Suppressor macrophage (primary cell): Measurements from ENCODE around the gene EZH1.

Experiments
- DNase-seq, 4 experiments: peaks; one replicate each; pipeline ENCODE4 v3.0.0-alpha.2; 2020 to 2022

The EZH1 gene

DNA sequence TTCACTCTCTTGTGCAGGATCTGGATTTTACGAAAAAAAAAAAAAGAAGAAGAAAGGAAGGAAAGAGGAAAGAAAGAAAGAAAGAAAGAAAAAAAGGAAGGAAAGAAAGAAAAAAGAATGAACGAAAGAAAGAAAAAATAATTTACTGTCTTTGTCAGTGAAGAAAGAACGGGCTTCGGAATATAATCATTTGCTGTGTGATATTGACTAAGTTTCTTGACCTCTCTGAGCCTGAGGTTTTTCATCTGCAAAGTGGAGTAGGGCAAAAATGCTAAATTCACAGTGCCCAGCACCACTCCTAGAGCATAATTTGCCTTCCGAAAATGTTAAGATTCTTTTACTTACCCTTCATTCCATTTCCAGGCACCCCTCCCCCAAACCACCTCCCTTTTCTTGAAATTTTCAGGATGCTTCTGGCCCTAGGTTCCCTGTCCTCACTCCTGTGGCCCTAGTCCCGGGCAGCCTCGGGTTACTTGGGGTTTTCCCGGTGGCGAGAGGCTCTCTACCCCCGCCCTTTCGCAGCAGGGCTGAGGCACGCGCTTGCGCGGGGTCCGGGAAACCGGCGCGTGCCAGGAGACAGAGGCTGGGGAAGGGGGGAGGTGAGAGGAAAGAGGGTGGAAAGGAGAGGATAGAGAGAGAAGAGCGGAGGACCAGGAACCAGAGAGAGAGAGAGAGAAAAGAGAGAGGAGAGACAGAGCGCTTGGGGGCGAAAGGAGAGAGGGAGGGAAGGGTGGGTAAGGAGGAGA is 62.7 kb downstream of the EZH1 start, which contains the start of gene CNTNAP1:
Gene CNTNAP1 (plus strand): TSS at position 556 of the 746 bp plus-strand sequence. CDS start 299 bp downstream, outside the sequence.
- peak; percentile 31 to 76 (median 57) for DNase-seq

DNA sequence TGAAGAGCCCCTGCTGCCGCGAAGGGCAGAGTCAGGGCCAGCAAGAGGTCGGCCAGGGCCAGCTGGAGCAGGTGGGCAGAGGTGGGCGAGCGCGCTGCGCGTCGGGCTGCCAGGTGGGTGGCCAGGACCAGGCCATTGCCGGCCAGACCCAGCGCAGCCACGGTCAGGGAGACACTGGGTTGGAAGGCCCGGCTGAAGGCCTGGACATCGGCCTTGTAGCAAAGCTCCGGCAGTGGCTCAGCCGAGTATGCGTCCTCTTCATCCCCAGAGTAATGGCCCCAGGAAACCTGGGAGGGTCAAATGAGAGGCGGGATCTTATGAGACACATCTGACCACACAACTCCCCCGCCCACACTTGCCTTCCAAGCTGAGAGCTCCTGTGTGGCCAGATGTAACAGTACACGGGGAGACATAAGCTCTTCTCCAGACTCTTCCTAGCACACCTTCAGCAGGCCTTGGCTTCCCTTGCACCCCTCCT is 64.5 kb downstream of the EZH1 start:
- no peak for DNase-seq

DNA sequence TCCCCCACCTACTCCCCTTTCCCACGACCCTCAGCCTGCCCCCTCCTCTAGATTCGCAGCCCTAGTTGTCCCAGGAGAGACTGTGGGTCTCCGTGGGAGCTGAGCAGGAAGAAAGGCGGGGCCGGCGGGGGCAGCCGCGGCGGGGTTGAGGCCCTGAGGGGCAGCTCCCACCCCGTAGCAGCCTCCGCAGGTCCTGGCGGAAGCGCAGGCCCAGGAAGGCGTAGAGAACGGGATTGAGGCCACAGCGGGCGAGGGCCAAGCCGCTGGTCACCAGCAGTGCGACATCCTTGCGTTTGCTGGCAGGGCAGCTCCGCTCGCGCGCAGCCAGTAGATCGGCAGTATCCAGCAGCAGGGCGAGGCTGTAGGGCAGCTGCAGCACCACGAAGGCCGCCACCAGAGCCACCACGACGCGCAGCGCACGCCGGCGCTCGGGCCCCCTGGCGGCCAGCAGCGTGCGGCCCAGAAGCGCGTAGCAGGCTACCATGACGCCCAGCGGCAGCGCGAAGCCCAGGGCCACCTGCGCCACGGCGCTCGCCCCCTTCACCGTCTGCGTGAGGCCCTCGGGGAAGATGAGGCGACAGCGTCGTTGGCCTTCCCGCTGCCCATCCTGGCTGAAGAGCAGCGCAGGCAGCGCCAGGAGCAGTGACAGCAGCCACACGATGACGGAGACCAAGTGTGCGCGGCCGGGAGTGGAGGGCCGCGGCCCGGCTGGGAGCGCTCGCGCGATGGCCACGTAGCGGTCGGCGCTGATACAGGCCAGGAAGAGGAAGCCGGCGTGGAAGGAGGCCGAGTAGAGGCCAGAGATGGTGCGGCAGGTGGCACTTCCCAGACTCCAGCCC is 65.1 kb downstream of the EZH1 start:
- DNase-seq: peak; percentile 81 to 94 (median 88)

DNA sequence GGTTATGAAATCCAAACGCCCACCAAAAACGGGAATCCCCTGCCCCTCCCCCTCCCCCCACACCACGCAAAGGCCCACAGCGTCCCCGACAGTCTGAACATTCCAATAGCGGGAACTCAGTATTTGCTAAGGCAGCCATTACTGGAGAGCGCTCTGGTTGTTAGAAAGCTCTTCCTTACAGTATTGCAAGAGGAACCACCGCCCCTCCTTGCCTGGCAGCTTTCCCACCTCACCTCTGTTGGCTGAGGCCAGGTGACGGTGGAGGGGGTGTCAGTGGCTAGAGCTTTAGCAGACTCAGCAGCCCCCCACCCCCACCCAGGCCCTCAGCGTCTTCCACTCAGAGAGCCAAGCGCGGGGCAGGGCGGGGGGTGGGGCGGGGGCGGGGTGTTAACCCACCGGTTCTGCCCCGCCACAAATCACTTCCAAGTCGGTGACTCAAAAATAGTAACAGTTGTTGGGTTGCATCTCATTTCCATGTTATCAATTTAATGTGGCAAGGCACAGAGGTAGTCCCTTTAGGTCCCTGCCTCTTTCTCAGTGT is 65.8 kb downstream of the EZH1 start:
- peak; percentile 46 to 66 (median 61) for DNase-seq

DNA sequence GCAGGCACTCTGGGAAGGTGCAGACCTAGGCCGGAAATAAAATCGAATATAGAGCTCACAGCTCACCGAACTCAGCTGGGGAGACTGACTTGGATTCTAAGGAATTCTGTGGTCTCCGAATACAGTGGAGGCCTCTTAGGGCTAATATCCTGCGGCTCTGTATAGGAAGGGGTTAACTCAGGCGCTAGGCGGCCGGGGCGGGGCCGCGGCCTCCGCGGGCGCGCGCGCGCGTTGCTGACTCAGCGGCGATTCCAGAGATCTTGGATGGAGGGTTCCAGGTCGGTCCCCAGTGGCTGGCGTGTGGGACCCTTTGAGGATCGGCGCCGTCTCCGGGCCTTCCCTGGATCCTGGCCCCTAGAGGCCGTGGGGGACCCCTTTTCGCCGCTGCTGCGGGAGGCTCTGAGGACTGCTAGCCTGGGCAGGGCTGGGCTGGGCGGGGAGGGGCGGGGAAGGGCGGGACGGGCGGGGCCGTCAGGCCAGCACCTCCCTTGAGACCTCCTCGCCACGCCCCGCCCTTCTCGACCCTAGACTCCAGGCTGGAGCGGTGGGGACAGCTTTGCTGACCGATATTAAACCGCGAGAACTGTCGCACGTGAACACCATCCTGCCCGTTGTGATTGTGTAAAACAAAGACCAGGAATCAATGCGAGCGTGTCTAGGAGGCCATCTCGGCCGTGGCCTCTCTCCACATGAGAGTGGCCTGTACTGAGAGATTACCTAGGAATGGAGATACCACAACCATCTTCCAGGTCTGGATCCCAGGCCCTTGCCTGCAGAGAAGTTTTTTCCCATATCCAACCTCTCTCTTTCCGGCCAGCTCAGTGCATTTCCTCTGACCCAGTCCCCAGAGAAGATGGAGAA is 66.7 kb downstream of the EZH1 start:
- DNase-seq: peak; percentile 87 to 93 (median 91)

DNA sequence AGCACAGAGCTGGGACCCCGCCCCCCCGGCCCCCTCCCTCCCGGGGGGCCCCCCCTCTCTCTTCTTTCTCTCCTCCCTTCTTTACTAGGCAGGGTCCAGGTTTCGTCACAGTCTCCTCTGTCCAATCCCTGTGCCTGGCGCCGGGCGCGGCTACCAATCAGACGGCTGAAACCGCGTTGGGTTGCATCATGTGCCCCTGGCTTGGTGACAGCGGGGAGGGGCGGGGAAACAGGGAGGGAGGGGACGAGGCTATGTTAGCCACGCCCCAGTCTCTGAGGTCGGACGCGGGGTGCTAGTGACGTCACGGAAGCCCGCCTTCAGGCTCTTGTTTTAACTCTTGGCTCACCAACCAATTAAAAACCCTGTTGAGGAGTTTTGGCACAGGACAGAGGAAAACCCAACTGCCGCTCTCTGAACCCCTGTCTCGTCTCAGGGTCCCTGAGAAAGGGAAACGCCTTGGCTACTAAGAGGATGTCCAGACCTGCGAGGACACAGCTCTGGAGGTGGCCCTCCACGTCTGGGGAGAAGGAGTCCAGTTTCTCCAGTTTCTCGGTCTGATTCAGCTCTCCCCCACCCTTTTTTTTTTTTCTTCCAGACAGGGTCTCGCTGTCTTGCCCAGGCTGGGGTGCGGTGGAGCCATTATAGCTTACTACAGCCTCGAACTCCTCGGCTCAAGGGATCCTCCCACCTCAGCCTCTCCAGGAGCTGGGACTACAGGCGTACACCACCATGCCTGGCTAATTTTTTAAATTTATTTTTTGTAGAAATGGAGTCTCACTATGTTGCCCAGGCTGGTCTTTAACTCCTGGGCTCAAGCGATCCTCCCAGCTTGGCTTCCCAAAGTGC is 67.6 kb downstream of the EZH1 start:
- DNase-seq: peak; percentile 99 to 100 (median 100)

DNA sequence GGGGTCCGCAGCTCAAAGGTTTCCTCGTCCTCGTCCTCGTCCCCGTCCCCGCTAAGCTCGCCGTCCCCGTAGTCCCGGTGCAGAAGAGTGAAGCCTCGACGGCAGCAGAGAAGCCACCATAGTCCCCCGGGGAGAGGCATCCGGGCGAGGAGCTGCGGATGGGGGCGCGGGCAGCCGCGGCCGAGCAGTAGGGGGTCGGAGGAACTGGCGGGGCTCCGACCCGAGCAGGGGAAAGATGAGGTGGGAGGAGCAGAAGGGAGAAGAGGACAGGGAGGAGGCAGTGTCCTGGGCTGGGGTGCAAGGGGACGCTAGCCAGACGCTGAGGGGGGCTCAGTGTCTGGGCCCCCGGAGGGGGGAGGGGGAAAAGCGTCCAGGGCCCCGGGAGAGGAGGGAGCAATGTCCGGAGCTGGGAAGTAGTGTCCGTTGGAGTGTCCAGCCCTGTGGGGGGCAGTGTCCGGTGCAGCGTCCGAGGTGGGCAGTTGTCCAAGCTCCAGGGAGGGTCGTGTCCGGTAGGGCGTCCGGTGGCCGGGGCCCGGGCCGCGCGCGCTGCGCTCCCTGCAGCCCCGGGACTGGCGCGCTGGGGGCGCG is 68.3 kb downstream of the EZH1 start, which contains the start of gene PLEKHH3:
Gene PLEKHH3 (minus strand): TSS at position 571 of the 588 bp plus-strand sequence. CDS start 431 bp downstream, at position 140.
- DNase-seq: peak in 1 of 4 experiments; percentile 43

DNA sequence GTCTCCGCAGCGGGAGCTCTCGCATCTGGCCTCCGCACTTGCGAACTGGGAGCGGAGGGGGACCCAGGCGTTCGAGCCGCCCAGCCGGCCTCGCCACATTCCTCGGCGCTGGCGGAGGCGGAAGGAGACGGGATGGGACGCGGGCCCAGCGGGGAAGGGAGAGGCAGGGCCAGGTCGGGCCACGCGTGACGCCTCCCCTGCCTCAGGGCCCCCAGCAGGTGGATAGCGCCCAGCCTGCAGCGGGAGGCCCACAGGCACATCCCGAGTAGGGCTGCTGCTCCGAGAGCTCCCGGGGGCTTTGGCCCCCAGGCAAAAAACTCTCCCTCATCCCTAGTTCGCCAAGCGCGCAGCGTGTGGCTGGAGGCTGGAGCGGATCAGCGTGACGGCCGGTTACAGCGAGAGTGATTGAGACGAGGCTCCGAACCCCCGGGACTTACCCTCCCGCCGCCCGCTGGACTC is 68.8 kb downstream of the EZH1 start:
- peak in 3 of 4 experiments; percentile 20 to 52 (median 34) for DNase-seq

DNA sequence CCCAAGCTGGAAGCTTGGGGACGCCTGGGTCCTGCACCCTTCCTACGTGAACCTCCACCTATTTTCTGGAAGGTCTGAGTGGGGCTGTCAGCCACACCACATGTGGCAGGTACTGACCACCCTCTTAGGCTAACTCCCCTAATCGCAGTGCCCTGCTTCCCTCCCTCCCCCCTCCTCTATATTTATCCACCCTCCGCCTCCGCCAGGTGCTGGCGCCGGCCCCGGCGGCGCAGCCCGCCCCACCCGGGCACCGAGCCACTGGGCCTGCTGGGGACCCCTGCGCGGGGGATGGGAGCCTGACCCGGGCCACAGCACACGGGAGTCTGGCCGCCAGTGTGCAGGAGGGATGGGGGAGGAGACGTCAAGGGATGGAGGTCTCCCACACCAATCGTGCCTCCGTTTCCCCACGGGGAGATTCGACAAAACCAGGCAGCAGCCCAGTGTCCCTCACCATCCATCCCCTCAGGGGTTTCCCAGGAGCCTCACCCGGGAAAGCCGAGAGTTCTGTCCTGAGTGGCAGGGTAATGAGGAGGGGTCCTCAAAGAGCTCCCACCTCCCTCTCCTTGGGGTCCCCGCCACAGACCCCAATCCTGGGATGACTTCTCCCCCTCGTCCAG is 69.4 kb downstream of the EZH1 start:
- no peak for DNase-seq

DNA sequence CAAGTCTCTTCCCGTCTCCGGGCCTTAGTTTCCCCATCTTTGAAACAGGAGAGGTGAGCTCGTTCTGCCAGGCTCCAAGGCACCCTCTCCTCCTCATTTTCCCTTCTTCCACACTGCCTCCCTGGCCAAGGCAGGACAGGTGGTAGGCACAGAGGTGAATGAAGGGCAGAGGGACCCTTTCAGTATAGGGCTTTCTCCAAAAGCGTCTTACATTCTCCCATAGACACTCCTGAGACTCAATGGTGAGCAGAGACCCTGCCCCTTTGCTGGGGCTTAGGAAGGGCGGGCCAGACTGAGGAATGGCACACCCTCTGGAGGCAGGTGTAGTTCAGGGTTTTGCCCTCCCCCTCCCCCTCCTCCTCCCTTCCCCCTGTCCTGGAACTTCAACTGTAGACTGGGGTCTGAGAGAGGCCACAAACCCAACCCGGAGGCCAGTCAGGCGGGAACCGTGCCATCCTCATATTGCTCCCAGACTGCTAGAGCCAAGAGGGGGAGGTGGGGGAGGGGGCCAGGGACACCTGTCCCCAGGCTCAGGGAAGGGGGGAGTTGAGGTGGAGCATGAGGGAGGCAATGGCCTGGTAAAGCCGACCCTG is 70.0 kb downstream of the EZH1 start:
- no peak for DNase-seq

DNA sequence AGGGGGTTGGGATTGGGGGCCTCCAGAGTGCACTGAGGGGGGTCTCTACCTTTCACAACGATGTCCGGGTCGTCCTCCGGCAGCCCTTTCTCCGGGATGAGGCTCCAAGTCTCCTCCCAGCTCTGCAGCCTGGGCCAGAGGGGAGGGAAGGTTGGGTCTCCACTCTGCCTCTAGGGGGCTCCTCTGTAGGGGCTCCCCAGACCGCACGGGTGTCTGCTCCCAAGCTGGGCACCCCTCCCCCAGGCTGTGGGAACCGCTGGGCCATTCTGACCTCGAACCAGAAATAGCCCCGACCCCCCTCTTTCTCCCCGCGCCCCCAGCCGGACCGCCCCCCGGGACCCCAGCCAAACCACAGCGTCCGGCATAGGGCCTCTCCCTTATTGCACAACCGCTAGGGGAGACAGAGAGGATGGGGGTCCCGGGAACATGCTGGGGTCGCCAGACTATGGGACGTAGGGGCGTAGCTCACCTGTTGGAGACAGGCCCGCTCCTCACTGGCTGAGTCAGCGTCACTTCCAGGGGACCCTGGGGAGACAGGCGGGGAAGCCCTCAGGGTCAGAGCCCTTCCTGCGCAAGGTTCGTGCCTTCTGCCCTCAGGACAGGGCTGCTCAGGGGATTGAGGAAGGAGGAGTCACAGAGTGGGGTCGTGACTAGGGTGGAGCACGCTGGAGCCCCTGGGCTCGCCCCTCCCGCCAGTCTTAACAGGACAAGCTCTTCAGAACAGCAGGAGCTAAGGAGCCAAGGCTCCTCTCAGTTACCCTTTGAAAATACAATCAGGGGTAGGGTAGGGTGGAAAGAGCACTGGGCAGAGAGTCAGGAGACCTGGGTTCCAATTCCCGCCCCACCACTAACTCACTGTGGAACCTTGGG is 70.7 kb downstream of the EZH1 start:
- peak in 3 of 4 experiments; percentile 37 to 58 (median 43) for DNase-seq

DNA sequence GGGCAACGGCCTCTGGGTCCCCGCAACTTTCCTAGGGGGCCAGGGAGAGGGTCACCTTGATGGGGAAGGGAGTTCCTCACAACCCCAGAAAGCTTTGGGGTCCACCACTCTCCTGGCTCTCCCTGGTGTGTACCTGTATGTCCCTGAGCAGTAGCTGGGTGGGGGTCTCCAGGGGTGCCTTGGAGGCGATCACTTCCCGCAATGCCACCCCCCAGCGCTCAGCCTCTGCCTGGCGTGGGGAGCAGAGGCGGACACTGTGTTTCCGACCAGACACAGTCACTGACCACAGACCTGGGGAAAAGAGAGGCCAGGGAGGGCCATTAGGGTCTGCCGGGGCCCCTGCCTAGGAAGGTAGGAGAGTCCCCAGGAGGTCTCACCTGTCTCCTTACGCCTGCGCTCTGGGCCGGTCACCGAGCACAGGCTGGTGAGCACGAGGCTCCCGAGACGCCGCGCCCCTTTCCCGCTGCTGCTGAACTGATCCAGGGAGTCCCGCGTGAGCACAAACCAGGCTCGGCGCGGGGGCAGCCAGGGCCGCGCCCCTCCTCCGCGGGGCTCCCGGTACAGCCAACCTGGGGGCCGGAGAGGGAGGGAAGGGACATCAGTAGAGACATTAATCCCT is 71.5 kb downstream of the EZH1 start:
- no peak for DNase-seq

DNA sequence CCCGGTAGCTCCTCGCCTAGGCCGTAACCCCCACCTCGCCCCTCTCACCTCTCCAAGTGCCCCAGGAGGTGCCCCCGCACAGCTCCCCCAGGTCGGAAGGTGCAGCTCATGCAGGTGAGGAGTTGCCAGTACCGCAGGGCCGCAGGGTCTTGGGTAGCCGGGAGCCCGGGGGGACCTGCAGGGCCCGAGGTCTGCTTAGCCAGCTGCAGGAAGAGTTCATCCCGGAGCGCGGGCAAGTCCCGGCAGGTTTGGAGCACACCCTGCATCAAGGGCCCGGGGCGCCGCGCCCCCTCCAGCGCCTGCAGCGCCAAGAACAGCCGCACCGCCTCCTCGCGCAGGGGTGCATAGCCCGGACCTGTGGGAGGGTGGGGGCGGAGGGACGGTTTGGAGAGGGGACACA is 72.8 kb downstream of the EZH1 start:
- no peak for DNase-seq

DNA sequence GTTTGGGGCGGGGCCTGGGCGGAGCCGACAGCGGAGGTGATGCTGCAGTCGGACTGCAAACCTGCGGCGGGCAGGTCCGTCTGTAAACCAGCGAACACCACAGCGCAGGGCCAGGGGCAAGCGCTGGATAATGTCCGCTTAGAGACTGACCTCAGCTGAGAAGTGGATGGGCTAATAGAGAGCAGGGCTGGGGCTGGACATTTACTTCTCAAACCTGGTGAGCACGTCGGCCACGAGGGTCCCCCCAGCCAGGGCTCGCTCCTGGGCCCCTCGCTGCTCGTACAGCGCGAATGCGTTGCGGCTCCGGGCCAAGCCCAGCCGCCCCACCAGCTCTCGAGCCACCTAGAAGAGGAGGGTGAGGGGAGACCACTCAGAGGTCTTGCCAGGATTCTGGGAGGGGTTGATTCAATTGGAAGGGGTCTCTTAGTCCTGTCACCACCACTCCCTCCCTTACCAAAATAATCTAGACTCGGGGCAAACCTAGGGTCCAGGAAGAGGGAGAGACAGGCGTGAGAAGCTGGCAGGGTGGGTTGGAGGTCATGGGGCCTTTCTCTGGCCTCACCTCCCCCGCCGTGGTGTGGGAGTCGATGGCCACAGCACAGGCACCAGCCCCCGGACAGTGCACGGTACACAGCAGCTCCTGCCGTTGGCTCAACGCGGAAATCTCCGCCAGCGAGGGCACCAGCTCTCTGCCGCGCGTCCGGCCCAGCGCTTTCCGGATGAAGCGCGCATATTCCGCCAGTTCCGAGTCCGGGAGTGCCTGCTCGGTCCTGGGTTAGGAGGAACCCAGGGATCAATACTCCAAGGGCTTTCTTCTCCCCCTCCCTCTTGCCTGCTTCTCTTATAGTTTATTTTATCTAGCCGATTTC is 73.8 kb downstream of the EZH1 start:
- peak in 2 of 4 experiments; percentile 23 to 38 for DNase-seq

DNA sequence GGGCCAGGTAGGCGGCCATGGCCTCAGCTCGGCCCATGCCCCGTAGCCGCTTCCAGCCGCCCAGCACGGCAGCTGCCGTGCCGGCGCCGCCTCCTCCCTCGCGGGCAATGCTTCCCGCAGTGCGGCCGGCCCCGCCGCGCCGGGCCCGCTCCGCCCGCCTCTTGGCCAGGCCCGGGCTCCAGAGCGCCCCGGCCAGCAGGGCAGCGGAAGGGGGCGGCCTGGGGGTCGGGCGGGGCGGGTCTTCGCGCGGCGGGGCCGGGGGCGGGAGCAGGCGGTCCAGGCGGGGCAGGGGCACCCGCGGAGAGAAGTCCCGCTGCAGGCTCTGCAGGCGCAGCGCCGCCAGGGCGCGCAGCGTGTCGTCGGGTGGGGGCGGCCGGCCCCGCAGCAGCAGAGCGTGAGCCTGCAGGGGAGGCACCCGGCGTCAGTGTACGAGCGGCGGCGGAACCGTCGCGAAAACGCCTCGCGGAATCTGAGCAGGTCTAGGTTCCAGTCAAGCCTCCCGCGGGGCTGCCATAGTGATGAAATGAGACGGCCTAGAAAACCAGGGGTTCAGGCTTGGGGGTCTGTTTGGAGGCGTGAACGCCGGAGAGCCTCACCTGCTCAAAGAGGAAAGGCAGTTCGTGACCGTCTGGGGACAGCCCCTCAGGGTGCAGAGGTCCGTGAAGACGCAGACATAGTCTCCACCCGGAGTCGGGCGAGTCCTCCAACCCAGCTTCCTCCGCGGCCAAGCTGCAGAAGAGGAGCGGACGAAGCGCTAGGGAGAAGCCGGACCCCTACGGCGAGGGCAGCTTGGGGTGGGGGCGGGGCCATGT is 74.7 kb downstream of the EZH1 start:
- DNase-seq: peak in 2 of 4 experiments; percentile 31 to 62

DNA sequence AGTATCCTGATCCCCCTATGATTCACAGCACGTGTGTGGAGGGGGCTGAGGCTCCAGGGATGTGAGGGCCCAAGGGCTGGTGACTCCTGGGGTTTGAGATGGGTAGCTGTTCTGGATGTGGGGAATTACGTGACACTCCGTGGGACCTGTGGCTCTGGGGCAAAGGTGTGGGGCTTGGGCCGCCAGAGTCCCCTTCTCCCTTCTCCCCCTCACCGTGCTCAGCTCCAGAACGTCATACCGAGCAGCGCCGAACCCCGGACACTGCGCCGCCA is 75.2 kb downstream of the EZH1 start:
- no peak for DNase-seq
